HUES48 (cell line): ENCODE measurements around the gene TRIM17.
"Not testable (repeated sequence)": the region's sequence is repeated elsewhere in the genome, so short reads cannot be mapped to it uniquely, and the experiment has no call there.

Experiments
- H3K27ac ChIP-seq: one replicate; pipeline ENCODE4 v1.7.0; 2013; ENCODE audit warnings: low read depth, low read length, inconsistent platforms
- H3K27me3 ChIP-seq: 2 replicates; pipeline ENCODE4 v1.6.1; 2013; ENCODE audit warnings: mild to moderate bottlenecking, low read length; ENCODE audit not compliant: control insufficient read depth, insufficient read depth
- H3K36me3 ChIP-seq: 2 replicates; pipeline ENCODE4 v1.6.1; 2013; ENCODE audit warnings: low read length; ENCODE audit not compliant: control insufficient read depth, insufficient read depth
- H3K4me1 ChIP-seq: 2 replicates; pipeline ENCODE4 v1.6.1; 2013; ENCODE audit warnings: mild to moderate bottlenecking, low read length; ENCODE audit not compliant: control insufficient read depth, insufficient read depth
- H3K4me3 ChIP-seq: 2 replicates; pipeline ENCODE4 v1.5.1; 2013; ENCODE audit warnings: mild to moderate bottlenecking, low read depth, low read length
- H3K9ac ChIP-seq: 2 replicates; pipeline ENCODE4 v1.6.1; 2013; ENCODE audit warnings: mild to moderate bottlenecking, low read depth, low read length, moderate library complexity
- H3K9me3 ChIP-seq: 2 replicates; pipeline ENCODE4 v1.6.1; 2013; ENCODE audit warnings: low read length; ENCODE audit not compliant: control insufficient read depth, insufficient read depth

The TRIM17 gene

DNA sequence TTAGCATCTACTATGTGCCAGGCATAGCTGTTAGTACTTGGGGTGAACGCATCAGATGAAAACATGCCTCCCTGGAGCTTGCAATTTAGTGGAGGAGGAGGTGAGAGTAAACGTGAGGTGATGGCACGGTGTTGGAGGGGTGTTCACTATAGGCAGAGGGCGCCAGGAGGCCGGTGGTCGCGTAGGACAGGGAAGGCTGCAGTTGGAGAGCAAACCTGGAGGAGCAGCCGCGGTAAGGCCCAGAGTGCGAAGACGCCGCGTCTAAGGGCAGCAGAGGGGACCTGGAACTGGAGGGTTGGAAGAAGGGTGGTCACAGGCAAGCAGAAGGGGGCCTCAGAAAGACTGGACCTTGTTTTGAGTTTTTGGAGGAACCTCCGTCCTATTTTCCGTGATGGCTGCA lies 30.2 kb upstream of the TRIM17 start:
- H3K27ac ChIP-seq: no peak overlapping the region
- no peak overlapping the region for H3K9ac ChIP-seq
- peak overlapping the region; percentile 71; the same call in 1 of the 2 replicates for H3K4me3 ChIP-seq
- peaks cover 72% of the 10 kb centered on the region for H3K27me3 ChIP-seq
- H3K9me3 ChIP-seq: no peaks in the 10 kb centered on the region
- H3K36me3 ChIP-seq: no peaks in the 10 kb centered on the region
- no peaks in the 10 kb centered on the region for H3K4me1 ChIP-seq

- Histone ChIP-seq H3K27me3 (peaks cover 81% of the 10 kb centered on the region), H3K4me1 (no peaks in the 10 kb centered on the region), H3K4me3 (peak overlapping the region; percentile 71), H3K9me3 (no peaks in the 10 kb centered on the region), H3K9ac (0 out of 2 replicates have a peak overlapping the region, but pooled peaks have one; percentile 12), H3K36me3 (no peaks in the 10 kb centered on the region), H3K27ac (no peak overlapping the region)
Measured at GRCh38 chr1:228445843-228446650, 29.4 kb upstream of the TRIM17 start.

- Histone ChIP-seq H3K4me3 (peak overlapping the region; percentile 71), H3K27me3 (peaks cover 86% of the 10 kb centered on the region), H3K4me1 (no peaks in the 10 kb centered on the region), H3K27ac (no peak overlapping the region), H3K9ac (0 out of 2 replicates have a peak overlapping the region, but pooled peaks have one; percentile 12), H3K36me3 (no peaks in the 10 kb centered on the region), H3K9me3 (no peaks in the 10 kb centered on the region)
Measured at GRCh38 chr1:228445490-228445842, 28.8 kb upstream of the TRIM17 start.

GRCh38 chr1:228443395-228443794 lies 26.7 kb upstream of the TRIM17 start:
- Histone ChIP-seq H3K27me3 (peaks cover 90% of the 10 kb centered on the region), H3K9ac (no peak overlapping the region), H3K4me3 (no peak overlapping the region), H3K4me1 (no peaks in the 10 kb centered on the region), H3K27ac (no peak overlapping the region), H3K9me3 (no peaks in the 10 kb centered on the region), H3K36me3 (no peaks in the 10 kb centered on the region)

DNA sequence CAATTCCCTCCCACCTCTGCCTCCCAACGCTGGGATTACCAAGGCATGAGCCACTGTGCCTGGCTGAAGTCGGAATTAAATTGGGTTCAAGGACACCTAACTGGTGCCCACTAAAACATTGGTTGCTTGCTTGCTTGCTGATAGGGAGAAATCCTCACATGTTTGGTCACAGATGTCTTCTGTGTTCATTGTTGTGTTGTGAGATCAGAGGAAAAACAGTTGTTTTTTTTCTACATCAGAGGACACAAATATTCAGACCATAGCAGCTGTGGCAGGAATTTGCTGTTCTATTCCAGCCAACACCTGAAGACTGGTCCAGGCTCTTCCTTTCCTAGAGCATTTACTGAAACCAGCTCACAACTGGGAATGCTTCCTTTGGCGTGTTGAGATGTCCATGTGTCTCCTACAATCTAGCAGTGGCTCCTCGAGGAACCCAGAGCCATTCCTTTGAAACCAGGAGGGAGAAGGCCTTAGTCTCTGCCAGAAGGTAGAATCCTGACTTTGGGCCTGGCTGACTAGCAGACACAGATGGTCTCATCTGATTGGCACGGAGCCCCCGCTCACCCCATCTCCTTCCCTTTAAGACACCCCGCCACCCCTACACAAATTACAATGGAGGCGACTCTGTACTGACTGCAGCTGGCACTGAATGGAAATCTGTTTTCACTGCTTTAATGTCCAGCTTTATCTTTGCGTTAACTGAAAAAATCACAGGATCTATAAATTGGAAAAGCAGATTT lies 24.3 kb upstream of the TRIM17 start:
- no peak overlapping the region for H3K27ac ChIP-seq
- no peak overlapping the region for H3K9ac ChIP-seq
- H3K9me3 ChIP-seq: no peaks in the 10 kb centered on the region
- peaks cover 80% of the 10 kb centered on the region for H3K27me3 ChIP-seq
- H3K4me3 ChIP-seq: no peak overlapping the region
- H3K36me3 ChIP-seq: no peaks in the 10 kb centered on the region
- no peaks in the 10 kb centered on the region for H3K4me1 ChIP-seq

DNA sequence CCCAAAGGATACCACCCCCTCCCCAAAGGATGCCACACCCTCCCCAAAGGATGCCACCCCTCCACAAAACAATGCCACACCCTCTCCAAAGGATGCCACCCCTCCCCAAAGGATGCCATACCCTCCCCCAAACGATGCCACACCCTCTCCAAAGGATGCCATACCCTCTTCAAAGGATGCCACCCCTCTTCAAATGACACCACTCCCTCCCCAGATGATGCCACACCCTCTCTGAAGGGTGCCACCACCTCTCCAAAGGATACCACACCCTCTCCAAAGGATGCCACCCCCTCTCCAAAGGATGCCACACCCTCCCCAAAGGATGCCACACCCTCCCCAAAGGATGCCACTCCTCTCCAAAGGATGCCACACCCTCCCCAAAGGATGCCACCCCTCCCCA lies 21.6 kb upstream of the TRIM17 start:
- Histone ChIP-seq H3K27me3 (peaks cover 67% of the 10 kb centered on the region), H3K27ac (no peak overlapping the region), H3K9ac (no peak overlapping the region), H3K4me1 (no peaks in the 10 kb centered on the region), H3K36me3 (no peaks in the 10 kb centered on the region), H3K9me3 (no peaks in the 10 kb centered on the region), H3K4me3 (no peak overlapping the region)

GRCh38 chr1:228437424-228437962 lies 20.8 kb upstream of the TRIM17 start:
- Histone ChIP-seq H3K27ac (no peak overlapping the region), H3K9me3 (no peaks in the 10 kb centered on the region), H3K9ac (no peak overlapping the region), H3K36me3 (no peaks in the 10 kb centered on the region), H3K27me3 (peaks cover 59% of the 10 kb centered on the region), H3K4me1 (no peaks in the 10 kb centered on the region), H3K4me3 (no peak overlapping the region)

DNA sequence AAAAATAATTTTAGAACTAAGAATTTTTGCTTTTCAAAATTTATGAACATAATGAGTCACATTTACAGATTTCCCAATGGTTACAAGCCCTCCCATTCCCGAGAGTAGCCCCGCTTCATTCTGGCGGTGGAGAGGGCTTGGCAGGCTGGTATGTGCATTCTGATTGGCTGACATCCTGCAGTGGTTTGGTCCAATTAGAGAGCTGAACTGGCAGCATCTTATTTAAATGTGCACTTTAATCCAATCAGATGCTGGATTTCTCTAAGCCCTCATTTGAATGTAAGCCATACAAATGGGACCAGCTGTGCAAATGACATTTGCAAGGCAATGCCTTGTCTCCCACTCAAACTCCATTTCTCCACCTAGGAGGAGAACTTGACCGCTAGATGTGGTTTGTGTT lies 18.0 kb upstream of the TRIM17 start:
- Histone ChIP-seq H3K4me1 (no peaks in the 10 kb centered on the region), H3K4me3 (no peak overlapping the region), H3K27me3 (peaks cover 39% of the 10 kb centered on the region), H3K9ac (no peak overlapping the region), H3K27ac (no peak overlapping the region), H3K36me3 (no peaks in the 10 kb centered on the region), H3K9me3 (no peaks in the 10 kb centered on the region)

DNA sequence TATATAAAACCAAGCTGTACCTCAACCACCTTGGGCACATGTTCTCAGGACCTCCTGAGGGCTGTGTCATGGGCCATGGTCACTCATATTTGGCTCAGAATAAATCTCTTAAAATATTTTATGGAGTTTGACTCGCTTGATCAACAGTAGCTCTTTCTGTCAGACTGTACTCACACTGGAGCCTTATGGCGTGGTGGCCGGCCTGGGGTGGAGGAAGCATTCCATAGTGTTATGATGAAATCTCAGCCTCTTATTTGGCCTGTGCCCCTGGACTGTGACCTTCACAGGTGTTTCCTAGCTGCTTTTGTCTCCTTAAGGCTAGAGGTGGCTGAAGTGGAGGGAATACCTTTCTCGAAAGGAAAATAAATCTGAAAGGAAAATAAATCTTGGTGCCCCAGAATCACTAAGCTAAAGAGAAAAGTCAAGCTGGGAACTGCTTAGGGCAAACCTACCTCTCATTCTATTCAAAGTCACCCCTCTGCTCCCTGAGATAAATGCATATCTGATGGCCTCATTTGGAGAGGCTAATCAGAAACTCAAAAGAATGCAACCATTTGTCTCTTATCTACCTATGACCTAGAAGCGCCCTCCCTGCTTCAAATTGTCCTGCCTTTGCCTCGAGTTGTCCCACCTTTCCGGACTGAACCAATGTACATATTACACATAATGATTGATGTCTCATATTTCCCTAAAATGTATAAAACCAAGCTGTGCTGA lies 16.8 kb upstream of the TRIM17 start:
- H3K36me3 ChIP-seq, H3K4me1 ChIP-seq, H3K9ac ChIP-seq, H3K9me3 ChIP-seq, H3K4me3 ChIP-seq: not testable (repeated sequence)
- Histone ChIP-seq H3K27ac (peak overlapping the region; percentile 63), H3K27me3 (peaks cover 43% of the 10 kb centered on the region)

GRCh38 chr1:228430243-228430642 lies 13.6 kb upstream of the TRIM17 start:
- H3K4me1 ChIP-seq: no peaks in the 10 kb centered on the region
- H3K27me3 ChIP-seq: peaks cover 24% of the 10 kb centered on the region
- H3K9ac ChIP-seq: no peak overlapping the region
- no peaks in the 10 kb centered on the region for H3K9me3 ChIP-seq
- H3K4me3 ChIP-seq: no peak overlapping the region
- no peaks in the 10 kb centered on the region for H3K36me3 ChIP-seq
- H3K27ac ChIP-seq: no peak overlapping the region
